Stimulated activated CD4-positive, alpha-beta T cell treated with anti-CD3 and anti-CD28 coated beads, Interleukin-12 subunit alpha, Interleukin-12 subunit beta, amount 100 ng/mL, for 4 hours (primary cell): ENCODE data around the gene LRRC59.
A peak's percentile ranks its signal among the peaks of the same experiment; 100 is the strongest.

ENCODE experiments used
- DNase-seq: peaks from one replicate; pipeline ENCODE4 v3.0.0-alpha.2; 2020

Gene LRRC59

GRCh38 chr17:50381920-50382319 is 15.4 kb downstream of the LRRC59 start:
- DNase-seq = no peak

- no peak for DNase-seq
Measured at GRCh38 chr17:50381260-50381815, 16.0 kb downstream of the LRRC59 start.

- DNase-seq = no peak
Measured at GRCh38 chr17:50380369-50381259, 16.7 kb downstream of the LRRC59 start.

GRCh38 chr17:50379351-50380132 is 17.8 kb downstream of the LRRC59 start:
- no peak for DNase-seq

GRCh38 chr17:50375858-50376538 is 21.3 kb downstream of the LRRC59 start:
- DNase-seq = no peak

GRCh38 chr17:50373705-50374104 is 23.6 kb downstream of the LRRC59 start:
- no peak for DNase-seq

- peak; percentile 77 for DNase-seq
Measured at GRCh38 chr17:50372758-50373556, 24.4 kb downstream of the LRRC59 start, which contains the start of the genes EME1 and MRPL27. EME1 (plus strand) TSS chr17:50373229; CDS start chr17:50375209, 1,980 bp downstream. MRPL27 (minus strand) TSS chr17:50373184; CDS start chr17:50373170, 14 bp downstream.

- no peak for DNase-seq
Measured at GRCh38 chr17:50372222-50372757, 25.0 kb downstream of the LRRC59 start.

GRCh38 chr17:50371526-50371925 is 25.8 kb downstream of the LRRC59 start:
- DNase-seq = no peak

GRCh38 chr17:50370052-50370451 is 27.3 kb downstream of the LRRC59 start:
- DNase-seq = no peak

GRCh38 chr17:50367401-50367800 is 29.9 kb downstream of the LRRC59 start:
- no peak for DNase-seq

- no peak for DNase-seq
Measured at GRCh38 chr17:50365649-50366393, 31.5 kb downstream of the LRRC59 start.

GRCh38 chr17:50365165-50365564 is 32.2 kb downstream of the LRRC59 start:
- no peak for DNase-seq

- DNase-seq = no peak
Measured at GRCh38 chr17:50364715-50365114, 32.6 kb downstream of the LRRC59 start.

- DNase-seq = no peak
Measured at GRCh38 chr17:50364061-50364458, 33.3 kb downstream of the LRRC59 start.

GRCh38 chr17:50363217-50364060 is 33.9 kb downstream of the LRRC59 start:
- DNase-seq = no peak

- no peak for DNase-seq
Measured at GRCh38 chr17:50362661-50363060, 34.7 kb downstream of the LRRC59 start.

- DNase-seq = peak; percentile 48
Measured at GRCh38 chr17:50361561-50362480, 35.5 kb downstream of the LRRC59 start.
